PC-9 (cell line): Measurements from ENCODE around the gene VPS37B. TPM values are rescaled to one million over a fixed set of nuclear protein-coding genes. Genes with fewer than 3 reads are reported as not detected.

Experiments used
- BruUV-seq: library from RNA; stranded (reverse); fragments of 400-500 nt; replicated peaks from 2 replicates; lab custom pipeline; 2021; lab: Mats Ljungman, UMichigan
- CTCF ChIA-PET: fragments of 300-600 bp; sonication (Branson Sonifier 250); formaldehyde crosslinking; loops from one replicate; lab custom pipeline; 2022; ENCODE audit warnings: antibody characterized with exemption; lab: Charles Lee
- POLR2A ChIA-PET: fragments of 300-600 bp; sonication (Branson Sonifier 250); formaldehyde crosslinking; loops from one replicate; lab custom pipeline; 2022; ENCODE audit warnings: antibody characterized with exemption; ENCODE audit not compliant: unreplicated experiment; lab: Charles Lee
- DNase-seq, 2 experiments: peaks; one replicate each; pipeline versions ENCODE4 v3.0.0 to v3.0.0-alpha.2; 2015 to 2022; ENCODE audit warnings: mixed read lengths in 1 of 2
- H2AFZ ChIP-seq: fragments of 200-600 bp; sonication (generic); 2 replicates; pipeline ENCODE4 v1.8.1; 2017; ENCODE audit warnings: antibody characterized with exemption
- H3F3A ChIP-seq: fragments of 200-600 bp; sonication (generic); 2 replicates; pipeline ENCODE4 v1.8.1; 2017; ENCODE audit warnings: antibody characterized with exemption, mild to moderate bottlenecking, low read depth; ENCODE audit not compliant: insufficient read depth
- H3K27ac ChIP-seq: fragments of 200-600 bp; sonication (generic); 2 replicates; pipeline ENCODE4 v1.6.1; 2016; ENCODE audit warnings: mixed run types
- H3K27me3 ChIP-seq: fragments of 200-600 bp; sonication (generic); 2 replicates; pipeline ENCODE4 v1.6.1; 2016; ENCODE audit warnings: low read depth, mixed run types; ENCODE audit not compliant: insufficient read depth
- H3K36me3 ChIP-seq: fragments of 200-600 bp; sonication (generic); 2 replicates; pipeline ENCODE4 v1.6.1; 2016; ENCODE audit warnings: low read depth, mixed run types
- H3K4me1 ChIP-seq: fragments of 200-600 bp; sonication (generic); replicated peaks from 2 replicates; pipeline ENCODE4 v1.6.1; 2016; ENCODE audit warnings: mixed run types; ENCODE audit not compliant: insufficient read depth
- H3K4me2 ChIP-seq: fragments of 200-600 bp; sonication (generic); 2 replicates; pipeline ENCODE4 v1.6.1; 2017; ENCODE audit warnings: mixed run types
- H3K4me3 ChIP-seq: fragments of 200-600 bp; sonication (generic); 2 replicates; pipeline ENCODE4 v1.6.1; 2016; ENCODE audit warnings: mixed run types
- H3K79me2 ChIP-seq: fragments of 200-600 bp; sonication (generic); 2 replicates; pipeline ENCODE4 v1.6.1; 2017; ENCODE audit warnings: low read depth, mixed run types
- H3K9me2 ChIP-seq: fragments of 200-600 bp; sonication (generic); 2 replicates; pipeline ENCODE4 v1.8.1; 2017; ENCODE audit warnings: mild to moderate bottlenecking; ENCODE audit not compliant: insufficient read depth
- H3K9me3 ChIP-seq: fragments of 200-600 bp; sonication (generic); 2 replicates; pipeline ENCODE4 v1.8.1; 2016; ENCODE audit warnings: low read depth; ENCODE audit not compliant: insufficient read depth
- H4K20me1 ChIP-seq: fragments of 200-600 bp; sonication (generic); 2 replicates; pipeline ENCODE4 v1.8.1; 2017; ENCODE audit not compliant: insufficient read depth
- CTCF ChIP-seq: fragments of 200-600 bp; sonication (generic); conservative IDR thresholded peaks from 2 replicates; pipeline ENCODE4 v1.6.1; 2017; ENCODE audit warnings: mixed run types, antibody characterized with exemption, mild to moderate bottlenecking, moderate library complexity
- EZH2 ChIP-seq: fragments of 200-600 bp; sonication (generic); IDR thresholded peaks from 2 replicates; pipeline ENCODE4 v1.8.0; 2017; ENCODE audit warnings: antibody characterized with exemption, low read depth
- intact Hi-C: fragments of 100-400 bp; cut with micrococcal nuclease; formaldehyde crosslinking; loops from one replicate; pipeline ENCODE4 v1.10.0; 2022; ENCODE audit not compliant: unreplicated experiment
- total RNA-seq: library from RNA; stranded (reverse); gene quantifications from 2 replicates; pipeline ENCODE4 v1.2.3, GENCODE V29; 2021

VPS37B gene
- total RNA-seq, 1 experiment from 2014 or later, result 51.4 TPM

- TF ChIP-seq EZH2, result no peak
- DNase-seq, result no peak
- H3K4me2 ChIP-seq, result no peak overlapping the region
- ChIA-PET POLR2A (no interaction called here), CTCF (no interaction called here)
- H3K27me3 ChIP-seq, result no peaks in the 10 kb centered on the region
- no peak overlapping the region for H3K27ac ChIP-seq
- H3K4me3 ChIP-seq, result no peak overlapping the region
- BruUV-seq, result no TSS peak
- no peaks in the 10 kb centered on the region for H3K9me3 ChIP-seq
- H3K9me2 ChIP-seq, result no peaks in the 10 kb centered on the region
- H3K36me3 ChIP-seq, result no peaks in the 10 kb centered on the region
- H3F3A ChIP-seq, result peaks cover 30% of the 10 kb centered on the region; the same call in 1 of the 2 replicates
- H2AFZ ChIP-seq, result no peak overlapping the region
- H3K79me2 ChIP-seq, result no peaks in the 10 kb centered on the region
- intact Hi-C loops, result loop anchor here (1.0 to 5.0 kb wide), 3 partner anchors 67 to 379 kb away; no protein-coding TSS in a partner anchor
- 0 out of 2 replicates have a peak, but pooled peaks cover 11% of the 10 kb centered on the region for H4K20me1 ChIP-seq
- no peaks in the 10 kb centered on the region for H3K4me1 ChIP-seq
Observed at GRCh38 chr12:122859303-122860039, 36.5 kb downstream of the VPS37B start.

DNA sequence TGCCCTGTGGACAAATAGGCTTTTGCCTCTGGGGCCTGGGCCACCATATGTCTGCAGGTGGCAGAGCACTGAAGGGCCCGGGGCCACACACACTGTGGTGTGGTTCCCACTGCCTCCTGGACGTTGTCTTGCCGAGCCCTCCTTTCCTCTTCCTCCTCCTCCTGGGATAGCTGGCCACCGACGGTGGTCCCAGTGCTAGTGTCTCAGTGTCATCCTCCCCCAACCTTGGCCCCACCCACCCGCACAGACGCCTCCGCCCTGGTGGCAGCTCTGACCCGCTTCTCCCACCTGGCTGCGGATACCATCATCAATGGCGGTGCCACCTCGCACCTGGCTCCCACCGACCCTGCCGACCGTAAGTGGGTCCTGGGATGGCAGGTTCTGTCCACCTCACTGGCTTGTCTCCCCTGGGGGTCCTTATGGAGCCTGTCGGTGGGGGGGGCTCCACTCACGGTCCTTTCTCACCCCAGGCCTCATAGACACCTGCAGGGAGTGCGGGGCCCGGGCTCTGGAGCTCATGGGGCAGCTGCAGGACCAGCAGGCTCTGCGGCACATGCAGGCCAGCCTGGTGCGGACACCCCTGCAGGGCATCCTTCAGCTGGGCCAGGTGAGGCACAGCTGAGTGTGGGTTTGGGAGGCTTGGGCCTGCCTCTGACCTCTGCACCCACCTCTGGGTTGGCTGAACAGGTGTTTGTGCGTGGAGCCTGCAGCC lies 37.2 kb downstream of the VPS37B start:
- DNase-seq, result no peak
- H3K27ac ChIP-seq, result no peak overlapping the region

GRCh38 chr12:122858171-122858570 lies 37.8 kb downstream of the VPS37B start:
- intact Hi-C loops, result no loop called here
- no peak overlapping the region for H3K4me2 ChIP-seq
- ChIA-PET POLR2A (no interaction called here), CTCF (no interaction called here)
- H3K27me3 ChIP-seq, result no peaks in the 10 kb centered on the region
- H3K36me3 ChIP-seq, result no peaks in the 10 kb centered on the region
- H3K9me3 ChIP-seq, result no peaks in the 10 kb centered on the region
- no peaks in the 10 kb centered on the region for H3K4me1 ChIP-seq
- no peak for DNase-seq
- H2AFZ ChIP-seq, result no peak overlapping the region
- H3K27ac ChIP-seq, result no peak overlapping the region
- H3K4me3 ChIP-seq, result no peak overlapping the region
- no peaks in the 10 kb centered on the region for H3K79me2 ChIP-seq
- 0 out of 2 replicates have a peak, but pooled peaks cover 6% of the 10 kb centered on the region for H4K20me1 ChIP-seq
- peaks cover 23% of the 10 kb centered on the region; the same call in 1 of the 2 replicates for H3F3A ChIP-seq
- TF ChIP-seq EZH2, result no peak
- no peak for TF ChIP-seq CTCF
- H3K9me2 ChIP-seq, result no peaks in the 10 kb centered on the region
- no TSS peak for BruUV-seq

More for the DNA sequence above, 37.2 kb downstream of the VPS37B start:
- no TSS peak for BruUV-seq
- no peaks in the 10 kb centered on the region for H3K4me1 ChIP-seq
- H3K4me2 ChIP-seq, result no peak overlapping the region
- intact Hi-C loops, result no loop called here
- no peaks in the 10 kb centered on the region for H3K9me2 ChIP-seq
- H3K79me2 ChIP-seq, result no peaks in the 10 kb centered on the region
- ChIA-PET CTCF (no interaction called here), POLR2A (no interaction called here)
- H3K36me3 ChIP-seq, result no peaks in the 10 kb centered on the region
- peaks cover 29% of the 10 kb centered on the region; the same call in 1 of the 2 replicates for H3F3A ChIP-seq
- no peak overlapping the region for H2AFZ ChIP-seq
- 0 out of 2 replicates have a peak, but pooled peaks cover 11% of the 10 kb centered on the region for H4K20me1 ChIP-seq
- H3K9me3 ChIP-seq, result no peaks in the 10 kb centered on the region
- TF ChIP-seq CTCF (no peak), EZH2 (no peak)
- no peaks in the 10 kb centered on the region for H3K27me3 ChIP-seq
- H3K4me3 ChIP-seq, result no peak overlapping the region
